NCI-H1436 treated with DMSO at 0.1 percent for 48 hours (cell line): Measurements from ENCODE around the gene CDKAL1.
A peak's percentile ranks its signal among the peaks of the same experiment; 100 is the strongest.
"Not testable (repeated sequence)": the region's sequence is repeated elsewhere in the genome, so short reads cannot be mapped to it uniquely, and the experiment has no call there.

Source experiments
- DNase-seq: peaks from one replicate; lab custom pipeline; 2025; lab: John Stamatoyannopoulos, UW

Gene CDKAL1

GRCh38 chr6:20594299-20594853 is 60.1 kb downstream of the CDKAL1 start:
- DNase-seq: not testable (repeated sequence)

GRCh38 chr6:20599302-20600051 is 65.2 kb downstream of the CDKAL1 start:
- no peak for DNase-seq

GRCh38 chr6:20600831-20601230 is 66.6 kb downstream of the CDKAL1 start:
- DNase-seq: no peak

DNA sequence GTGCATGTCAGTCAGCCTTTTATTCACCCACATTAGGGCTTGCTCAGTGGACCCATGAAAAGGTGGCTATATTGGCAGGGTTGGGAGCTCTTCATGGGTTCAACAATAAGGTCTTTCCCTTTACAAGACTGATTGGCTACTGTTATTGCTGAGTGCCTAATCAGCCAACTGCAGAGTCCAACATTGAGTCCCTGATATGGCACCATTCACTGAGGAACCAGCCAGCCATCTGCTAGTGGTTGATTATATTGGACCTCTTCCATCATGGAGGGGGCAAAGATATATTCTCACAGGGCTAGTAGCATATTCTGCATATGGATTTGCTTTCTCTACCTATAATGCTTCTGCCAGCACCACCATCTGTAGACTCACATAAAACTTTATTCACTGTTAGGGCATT is 69.9 kb downstream of the CDKAL1 start:
- no peak for DNase-seq

- no peak for DNase-seq
Observed at GRCh38 chr6:20605061-20605460, 70.8 kb downstream of the CDKAL1 start.

- DNase-seq: no peak
Observed at GRCh38 chr6:20605581-20605980, 71.3 kb downstream of the CDKAL1 start.

DNA sequence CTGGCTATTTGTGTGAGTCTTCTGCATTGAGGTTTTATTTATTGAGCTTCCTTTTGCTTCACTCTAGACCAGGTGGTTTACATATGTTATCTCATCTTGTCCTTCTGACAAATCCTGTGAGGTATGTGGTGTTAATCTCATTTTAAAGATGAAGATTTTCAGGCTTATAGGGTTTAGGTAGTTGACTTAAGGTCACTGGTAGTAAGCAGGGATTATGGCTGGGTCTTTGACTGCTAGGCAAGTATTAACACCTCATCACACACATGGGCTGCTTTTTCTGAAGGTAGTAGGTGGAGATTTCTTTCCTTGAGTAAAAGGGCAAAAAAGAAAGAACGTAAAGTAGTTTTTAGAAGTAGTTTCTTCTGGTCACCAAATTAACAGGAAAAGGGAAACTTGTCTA is 72.6 kb downstream of the CDKAL1 start:
- DNase-seq: no peak

- no peak for DNase-seq
Observed at GRCh38 chr6:20608356-20608755, 74.1 kb downstream of the CDKAL1 start.

GRCh38 chr6:20608905-20609304 is 74.6 kb downstream of the CDKAL1 start:
- DNase-seq: no peak

DNA sequence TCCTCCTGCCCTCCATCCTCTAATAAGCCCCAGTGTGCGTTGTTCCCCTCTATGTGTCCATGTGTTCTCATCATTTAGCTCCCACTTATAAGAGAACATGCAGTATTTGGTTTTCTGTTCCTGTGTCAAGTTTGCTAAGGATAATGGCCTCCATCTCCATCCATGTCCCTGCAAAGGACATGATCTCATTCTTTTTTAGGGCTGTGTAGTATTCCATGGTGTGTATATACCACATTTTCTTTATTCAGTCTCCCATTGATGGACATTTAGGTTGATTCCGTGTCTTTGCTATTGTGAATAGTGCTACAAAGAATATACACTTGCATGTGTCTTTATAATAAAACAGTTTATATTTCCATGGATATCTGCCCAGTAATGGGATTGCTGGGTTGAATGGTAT is 75.7 kb downstream of the CDKAL1 start:
- DNase-seq: not testable (repeated sequence)

- DNase-seq: no peak
Observed at GRCh38 chr6:20610636-20611370, 76.5 kb downstream of the CDKAL1 start.

DNA sequence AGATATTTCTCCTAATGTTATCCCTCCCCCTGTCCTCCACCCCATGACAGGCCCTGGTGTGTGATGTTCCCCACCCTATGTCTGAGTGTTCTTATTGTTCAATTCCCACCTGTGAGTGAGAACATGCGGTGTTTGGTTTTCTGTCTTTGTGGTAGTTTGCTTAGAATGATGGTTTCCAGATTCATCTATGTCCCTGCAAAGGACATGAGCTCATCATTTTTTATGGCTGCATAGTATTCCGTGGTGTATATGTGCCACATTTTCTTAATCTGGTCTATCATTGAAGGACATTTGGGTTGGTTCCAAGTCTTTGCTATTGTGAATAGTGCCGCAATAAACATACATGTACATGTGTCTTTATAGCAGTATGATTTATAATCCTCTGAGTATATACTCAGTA is 83.3 kb downstream of the CDKAL1 start:
- DNase-seq: not testable (repeated sequence)

GRCh38 chr6:20620043-20620442 is 85.8 kb downstream of the CDKAL1 start:
- DNase-seq: no peak

GRCh38 chr6:20623761-20624160 is 89.5 kb downstream of the CDKAL1 start:
- no peak for DNase-seq

GRCh38 chr6:20626165-20626564 is 91.9 kb downstream of the CDKAL1 start:
- no peak for DNase-seq

GRCh38 chr6:20629509-20629908 is 95.3 kb downstream of the CDKAL1 start:
- no peak for DNase-seq

GRCh38 chr6:20630136-20630535 is 95.9 kb downstream of the CDKAL1 start:
- no peak for DNase-seq

GRCh38 chr6:20630617-20631548 is 96.6 kb downstream of the CDKAL1 start:
- DNase-seq: peak; percentile 40

DNA sequence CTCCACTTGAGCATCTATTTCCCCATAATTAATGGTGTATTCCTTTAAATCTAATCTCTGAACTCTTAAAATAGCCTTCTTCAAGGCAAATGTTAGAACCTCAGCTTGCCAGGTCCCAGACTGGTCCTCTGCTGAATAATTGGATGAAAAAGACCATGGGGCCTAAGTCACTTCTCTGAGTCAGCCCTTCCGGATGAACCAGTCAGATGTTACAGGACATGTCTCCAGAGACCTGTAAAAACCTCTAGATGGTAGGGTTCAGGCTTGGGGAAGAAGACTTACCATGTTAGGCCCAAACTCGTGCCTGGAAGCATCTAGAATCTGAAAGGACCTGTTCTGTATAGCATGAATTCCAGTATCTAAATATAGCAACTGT is 97.3 kb downstream of the CDKAL1 start:
- peak; percentile 20 for DNase-seq

DNA sequence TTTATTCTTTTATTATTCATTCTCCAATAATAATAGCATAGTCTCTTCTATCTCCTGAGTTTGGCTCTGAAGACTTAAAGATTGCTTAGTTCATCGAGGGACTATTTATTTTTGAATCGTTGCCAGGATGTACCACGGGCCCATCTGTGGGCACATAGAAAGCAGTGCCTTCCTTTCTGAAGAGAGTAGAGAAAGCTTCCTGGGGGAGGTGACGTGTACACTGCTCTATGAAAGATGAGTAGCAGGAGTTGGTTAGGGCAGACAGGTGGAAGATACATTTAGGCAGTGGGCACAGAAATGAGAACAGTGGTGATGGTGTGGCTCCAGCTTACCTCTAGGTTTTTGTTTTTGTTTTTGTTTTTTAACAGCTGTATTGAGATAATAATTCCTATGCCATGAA is 98.4 kb downstream of the CDKAL1 start:
- DNase-seq: peak; percentile 39

- no peak for DNase-seq
Observed at GRCh38 chr6:20633566-20634340, 99.5 kb downstream of the CDKAL1 start.
